ENCODE data around the gene LAMP1. TPM values are rescaled to one million over a fixed set of nuclear protein-coding genes. Genes with fewer than 3 reads are reported as not detected.

Gene LAMP1
- total and polyA plus RNA-seq, 2 of the 4 experiments (the other 2 are of a cell fraction), result 60.6 to 229 TPM

DNA sequence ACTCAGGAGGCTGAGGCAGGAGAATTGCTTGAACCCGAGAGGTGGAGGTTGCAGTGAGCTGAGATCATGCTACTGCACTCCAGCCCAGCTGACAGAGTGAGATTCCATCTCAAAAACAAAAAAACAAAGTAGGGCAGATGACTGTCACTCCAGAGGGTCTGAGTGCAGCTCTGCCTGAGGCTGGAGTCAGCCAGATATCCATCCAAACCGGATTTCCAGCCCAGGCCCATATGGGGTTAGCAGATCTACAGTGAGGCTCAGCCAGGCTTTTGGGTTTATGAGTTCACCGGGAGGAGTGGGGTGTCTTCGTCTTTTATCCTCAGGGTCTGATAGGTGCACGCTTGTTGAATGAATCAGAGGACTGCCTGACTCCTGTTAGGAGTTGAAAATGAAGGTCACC lies 19.0 kb downstream of the LAMP1 start:
- TF ChIP-seq MXI1 (IDR thresholded peaks at IDR 0.05; ENCODE audit: borderline replicate concordance, low read depth, low read length) (no peak), BHLHE40 (IDR thresholded peaks at IDR 0.05; ENCODE audit: low read depth, low read length) (no peak), RAD21 (IDR thresholded peaks at IDR 0.05; ENCODE audit: low read length) (no peak), RFX5 (IDR thresholded peaks at IDR 0.05; ENCODE audit: low read depth, low read length) (no peak), POLR2A (IDR thresholded peaks at IDR 0.05; ENCODE audit: low read depth, low read length) (no peak), MAFK (IDR thresholded peaks at IDR 0.05; ENCODE audit: low read depth, low read length) (no peak), FOS (IDR thresholded peaks at IDR 0.05; ENCODE audit: low read depth, low read length) (no peak)
- TF ChIP-seq, protein P1, sequence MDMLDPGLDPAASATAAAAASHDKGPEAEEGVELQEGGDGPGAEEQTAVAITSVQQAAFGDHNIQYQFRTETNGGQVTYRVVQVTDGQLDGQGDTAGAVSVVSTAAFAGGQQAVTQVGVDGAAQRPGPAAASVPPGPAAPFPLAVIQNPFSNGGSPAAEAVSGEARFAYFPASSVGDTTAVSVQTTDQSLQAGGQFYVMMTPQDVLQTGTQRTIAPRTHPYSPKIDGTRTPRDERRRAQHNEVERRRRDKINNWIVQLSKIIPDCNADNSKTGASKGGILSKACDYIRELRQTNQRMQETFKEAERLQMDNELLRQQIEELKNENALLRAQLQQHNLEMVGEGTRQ (IDR thresholded peaks at IDR 0.05; ENCODE audit: low read depth, low read length), result no peak
- TF ChIP-seq, protein P2, sequence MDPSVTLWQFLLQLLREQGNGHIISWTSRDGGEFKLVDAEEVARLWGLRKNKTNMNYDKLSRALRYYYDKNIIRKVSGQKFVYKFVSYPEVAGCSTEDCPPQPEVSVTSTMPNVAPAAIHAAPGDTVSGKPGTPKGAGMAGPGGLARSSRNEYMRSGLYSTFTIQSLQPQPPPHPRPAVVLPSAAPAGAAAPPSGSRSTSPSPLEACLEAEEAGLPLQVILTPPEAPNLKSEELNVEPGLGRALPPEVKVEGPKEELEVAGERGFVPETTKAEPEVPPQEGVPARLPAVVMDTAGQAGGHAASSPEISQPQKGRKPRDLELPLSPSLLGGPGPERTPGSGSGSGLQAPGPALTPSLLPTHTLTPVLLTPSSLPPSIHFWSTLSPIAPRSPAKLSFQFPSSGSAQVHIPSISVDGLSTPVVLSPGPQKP (IDR thresholded peaks at IDR 0.05; ENCODE audit: borderline replicate concordance, low read depth, low read length), result no peak
- no peak overlapping the region for H3K4me3 ChIP-seq (ENCODE audit: insufficient read depth, low read depth, low read length)
- H2AK5ac ChIP-seq (ENCODE audit: low read depth, low read length), result no peak overlapping the region
- H2BK20ac ChIP-seq (ENCODE audit: low read depth, low read length), result no peak overlapping the region
- dilution Hi-C loops (cut with HindIII; ENCODE audit: low sequenced_read_pairs, unreplicated experiment) (no loop called here), intact Hi-C loops (cut with micrococcal nuclease) (no loop called here), in situ Hi-C loops (cut with MboI; ENCODE audit: low sequenced_read_pairs) (no loop called here)
- no peaks in the 10 kb centered on the region for H3K4me1 ChIP-seq (ENCODE audit: control insufficient read depth, insufficient read depth, low read length)
- no peak overlapping the region for H4K5ac ChIP-seq (ENCODE audit: low read depth, low read length)
- H4K20me1 ChIP-seq (ENCODE audit: insufficient read depth, low read length), result peaks cover 42% of the 10 kb centered on the region
- H3K4me2 ChIP-seq (ENCODE audit: low read depth, low read length), result no peak overlapping the region
- POLR2A ChIA-PET (ENCODE audit: unreplicated experiment), result no interaction called here
- no peak overlapping the region for H2BK120ac ChIP-seq (ENCODE audit: low read depth, low read length)
- no peaks in the 10 kb centered on the region for H3K9me1 ChIP-seq (ENCODE audit: insufficient read depth, low read length)
- H3K27me3 ChIP-seq (ENCODE audit: control insufficient read depth, insufficient read depth, low read length), result no peaks in the 10 kb centered on the region
- H3K36me3 ChIP-seq (ENCODE audit: control insufficient read depth, insufficient read depth, low read length), result peaks cover 50% of the 10 kb centered on the region
- peaks cover 13 to 65% of the 10 kb centered on the region in 2 experiments for H3K79me1 ChIP-seq (ENCODE audit: low read depth in 1 of 2, low read length in 2 of 2)
- no peak overlapping the region for H3K4ac ChIP-seq (ENCODE audit: low read depth, low read length)
- ATAC-seq (ENCODE audit: low read depth), result no peak
- H3K9ac ChIP-seq (ENCODE audit: low read depth, low read length), result no peak overlapping the region
- no peak overlapping the region for H2BK15ac ChIP-seq (ENCODE audit: low read depth, low read length)
- no TSS peak for BruUV-seq (replicated peaks)
- no peak overlapping the region for H2BK5ac ChIP-seq (ENCODE audit: low read depth, low read length, poor library complexity, severe bottlenecking)
- H2AK9ac ChIP-seq (replicated peaks; ENCODE audit: low read depth, low read length, poor library complexity), result no peak overlapping the region
- no peak overlapping the region for H3K23ac ChIP-seq (ENCODE audit: low read depth, low read length)
- H3K27ac ChIP-seq (ENCODE audit: insufficient read depth, low read length), result no peak overlapping the region
- no peak overlapping the region for H3K14ac ChIP-seq (replicated peaks; ENCODE audit: low read depth, low read length)
- H4K91ac ChIP-seq (ENCODE audit: insufficient read depth, low read depth, low read length), result no peak overlapping the region
- H4K8ac ChIP-seq (ENCODE audit: low read depth in 2 of 2, low read length in 2 of 2), result no peak overlapping the region
- no peak overlapping the region for H3K18ac ChIP-seq (ENCODE audit: low read depth, low read length)
- no peak overlapping the region for H2AFZ ChIP-seq (replicated peaks; ENCODE audit: low read length, poor library complexity)
- CTCF ChIA-PET, result no interaction called here
- DNase-seq, result no peak
- no peaks in the 10 kb centered on the region for H3K9me3 ChIP-seq (ENCODE audit: control insufficient read depth, insufficient read depth, low read length)
- H3K56ac ChIP-seq (ENCODE audit: extremely low read depth, insufficient read depth, low read length), result no peak overlapping the region
- WGBS, 2 experiments (ENCODE audit: extremely low coverage in 2 of 2, insufficient read length in 1 of 2), result 86% methylated on average over 1 of the region's 5 CpGs; no CpG with 5 or more reads in 1 of the 2 experiments
